GM12878 (cell line): ENCODE measurements around the gene AMBN. TPM values are rescaled to one million over a fixed set of nuclear protein-coding genes. Genes with fewer than 3 reads are reported as not detected.

Experiments
- ATAC-seq: fragments of 200-7000 bp; cut with Tn5 transposase; 3 replicates; pipeline ENCODE4 v1.9.1; 2020; ENCODE audit warnings: mild to moderate bottlenecking, moderate library complexity
- BruUV-seq: library from RNA; stranded (reverse); fragments of 400-500 nt; replicated peaks from 2 replicates; lab custom pipeline; 2021; lab: Mats Ljungman, UMichigan
- CTCF ChIA-PET: fragments of 300-600 bp; sonication (Branson Sonifier 250); formaldehyde crosslinking; extraction: SDS; loops from one replicate; lab custom pipeline; 2021; ENCODE audit warnings: inconsistent platforms; lab: Yijun Ruan, JAX
- POLR2A ChIA-PET: fragments of 350-600 bp; formaldehyde crosslinking; extraction: SDS; loops from one replicate; lab custom pipeline; 2021; ENCODE audit warnings: inconsistent platforms; lab: Charles Lee
- RAD21 ChIA-PET: fragments of 300-600 bp; sonication (Branson Sonifier 250); formaldehyde crosslinking; loops from one replicate; lab custom pipeline; 2023; ENCODE audit warnings: antibody characterized with exemption; ENCODE audit not compliant: unreplicated experiment; lab: Charles Lee
- SMC1A ChIA-PET: fragments of 300-600 bp; sonication (Branson Sonifier 250); formaldehyde crosslinking; loops from one replicate; lab custom pipeline; 2023; ENCODE audit not compliant: unreplicated experiment, uncharacterized antibody; lab: Charles Lee
- DNase-seq: peaks from one replicate; pipeline ENCODE4 v3.0.0-alpha.2; 2011; ENCODE audit warnings: low read depth, low spot score
- FAIRE-seq: peaks from 3 replicates; lab custom pipeline; 2011; peaks lifted over from hg19 to GRCh38; lab: Jason Lieb, UNC
- H2AFZ ChIP-seq: 2 replicates; pipeline ENCODE4 v1.6.0; 2011; ENCODE audit warnings: low read depth, low read length, control low read depth; ENCODE audit not compliant: control insufficient read depth
- H3K27ac ChIP-seq: 2 replicates; pipeline ENCODE4 v1.5.1; 2011; ENCODE audit warnings: control low read depth; ENCODE audit not compliant: control insufficient read depth, insufficient read depth
- H3K27me3 ChIP-seq, 2 experiments: replicated peaks in 1 of 2; 2 replicates each; pipeline versions ENCODE4 v1.6.0 to v1.6.1; 2011; ENCODE audit warnings: low read length in 1 of 2; ENCODE audit not compliant: control insufficient read depth in 2 of 2, insufficient read depth in 2 of 2
- H3K36me3 ChIP-seq, 2 experiments: 2 replicates each; pipeline ENCODE4 v1.5.1; 2011; ENCODE audit warnings: low read length in 1 of 2; ENCODE audit not compliant: control insufficient read depth in 2 of 2, insufficient read depth in 2 of 2
- H3K4me1 ChIP-seq: 2 replicates; pipeline ENCODE4 v1.6.1; 2011; ENCODE audit warnings: mild to moderate bottlenecking, low read length, moderate library complexity, mixed read lengths; ENCODE audit not compliant: control insufficient read depth, insufficient read depth
- H3K4me2 ChIP-seq: 2 replicates; pipeline ENCODE4 v1.6.0; 2011; ENCODE audit warnings: control low read depth; ENCODE audit not compliant: control insufficient read depth, insufficient read depth
- H3K4me3 ChIP-seq: fragments of 200-600 bp; sonication (generic); 2 replicates; pipeline ENCODE4 v1.5.1; 2016
- H3K79me2 ChIP-seq: 2 replicates; pipeline ENCODE4 v1.6.0; 2011; ENCODE audit warnings: low read length; ENCODE audit not compliant: control insufficient read depth, insufficient read depth
- H3K9ac ChIP-seq: 2 replicates; pipeline ENCODE4 v1.8.0; 2011; ENCODE audit warnings: low read length, control low read depth, mixed read lengths; ENCODE audit not compliant: control insufficient read depth, insufficient read depth
- H3K9me3 ChIP-seq: replicated peaks from 3 replicates; pipeline ENCODE4 v1.5.1; 2011; ENCODE audit warnings: mild to moderate bottlenecking, low read length; ENCODE audit not compliant: control insufficient read depth, insufficient read depth
- H4K20me1 ChIP-seq: 2 replicates; pipeline ENCODE4 v1.6.0; 2011; ENCODE audit not compliant: control insufficient read depth, insufficient read depth
- FOXM1 ChIP-seq: IDR thresholded peaks from 2 replicates; pipeline ENCODE4 v1.6.1; 2012; ENCODE audit warnings: low read depth, mild to moderate bottlenecking, inconsistent platforms, low read length, moderate library complexity
- IRF4 ChIP-seq: IDR thresholded peaks from 2 replicates; pipeline ENCODE4 v1.6.1; 2011; ENCODE audit warnings: low read depth, low read length
- MTA2 ChIP-seq: fragments of 450-650 bp; IDR thresholded peaks from 2 replicates; pipeline ENCODE4 v1.6.1; 2016; ENCODE audit warnings: low read depth, mild to moderate bottlenecking, moderate library complexity
- SPI1 ChIP-seq: IDR thresholded peaks from 2 replicates; pipeline ENCODE4 v1.6.1; 2011; ENCODE audit warnings: low read depth, mild to moderate bottlenecking, low read length, moderate library complexity, borderline replicate concordance; ENCODE audit not compliant: insufficient read depth
- TAF1 ChIP-seq: IDR thresholded peaks from 2 replicates; pipeline ENCODE4 v1.6.1; 2011; ENCODE audit warnings: mild to moderate bottlenecking, low read depth, low read length, borderline replicate concordance
- ZNF24 ChIP-seq: fragments of 450-650 bp; IDR thresholded peaks from 2 replicates; pipeline ENCODE4 v1.6.1; 2017; ENCODE audit warnings: antibody characterized with exemption, mild to moderate bottlenecking
- ZNF687 ChIP-seq: fragments of 450-650 bp; IDR thresholded peaks from 2 replicates; pipeline ENCODE4 v1.6.1; 2017; ENCODE audit warnings: mild to moderate bottlenecking, moderate library complexity
- in situ Hi-C: fragments of 300-500 bp; cut with MboI; formaldehyde crosslinking; loops from 9 replicates; pipeline ENCODE4 v1.14.3; 2018; ENCODE audit warnings: mixed read lengths
- intact Hi-C: fragments of 100-400 bp; cut with micrococcal nuclease; formaldehyde crosslinking; loops from one replicate; pipeline ENCODE4 v1.14.2; 2022; ENCODE audit not compliant: unreplicated experiment
- polyA plus RNA-seq, 11 experiments: library from polyadenylated mRNA; depleted of rRNA in 4 of 11; unstranded in 6 of 11; stranded (reverse) in 5 of 11; fragments of >200 nt; fragmentation: Nextera tagmentation in 4 of 11; fragmentation: Illumina TruSeq in 1 of 11; extraction: Ambion mirVana in 4 of 11; extraction: Trizol in 1 of 11; gene quantifications; 1 replicate in 1 of 11; 2 replicates in 10 of 11; pipeline versions ENCODE4 v1.2.1 to v1.2.3, GENCODE V29; 2011 to 2016; ENCODE audit warnings: inconsistent platforms in 2 of 11, missing spikeins in 2 of 11, low read depth in 1 of 11
- total RNA-seq, 4 experiments: library from RNA; depleted of rRNA in 3 of 4; stranded (reverse); fragments of >200 nt in 3 of 4; fragmentation: Illumina TruSeq in 1 of 4; extraction: Trizol in 1 of 4; gene quantifications; 2 replicates each; pipeline versions ENCODE4 v1.2.1 to v1.2.3, GENCODE V29; 2013 to 2021
- TF ChIP-seq, protein P1 (sequence below): fragments of 450-650 bp; IDR thresholded peaks from 2 replicates; pipeline ENCODE4 v1.6.1; 2017; ENCODE audit warnings: antibody characterized with exemption, mild to moderate bottlenecking, moderate library complexity

The AMBN gene
- total and polyA plus RNA-seq, 10 of the 15 experiments (the other 5 are each of a cell fraction or from before 2014, with no cell fraction given) = 0.18 TPM; not detected in 9

GRCh38 chr4:70589785-70590184, 2.3 kb upstream of the AMBN start:
- peaks cover 2% of the 10 kb centered on the region; the same call in 1 of the 2 replicates for H3K4me1 ChIP-seq
- no peak overlapping the region for H3K4me2 ChIP-seq
- CTCF ChIA-PET = interaction anchor here (0.7 to 1.9 kb wide), 4 partner anchors 11 to 30 kb away, joined by 3 to 6 read pairs (median 5); no protein-coding TSS in a partner anchor
- POLR2A ChIA-PET = no interaction called here
- no peaks in the 10 kb centered on the region for H3K79me2 ChIP-seq
- H3K9me3 ChIP-seq = no peaks in the 10 kb centered on the region
- intact Hi-C loops (no loop called here), in situ Hi-C loops (no loop called here)
- ATAC-seq (peak; percentile 95), DNase-seq (no peak), FAIRE-seq (peak; percentile 66)
- RAD21 ChIA-PET = no interaction called here
- no peak overlapping the region for H2AFZ ChIP-seq
- H4K20me1 ChIP-seq = no peaks in the 10 kb centered on the region
- BruUV-seq = no TSS peak
- SMC1A ChIA-PET = interaction anchor here (1.2 to 1.3 kb wide), 2 partner anchors 9 to 57 kb away, joined by 3 read pairs; no protein-coding TSS in a partner anchor
- H3K27me3 ChIP-seq = no peaks in the 10 kb centered on the region; a peak in 1 of 4 replicates
- no peaks in the 10 kb centered on the region for H3K36me3 ChIP-seq
- H3K27ac ChIP-seq = no peak overlapping the region
- H3K9ac ChIP-seq = no peak overlapping the region
- H3K4me3 ChIP-seq = no peak overlapping the region
- TF ChIP-seq ZNF687 (no peak), ZNF24 (peak; percentile 66; the same call in 1 of the 2 replicates), TAF1 (no peak), MTA2 (peak; percentile 24; the same call in 1 of the 2 replicates), SPI1 (peak; percentile 94), FOXM1 (no peak), IRF4 (0 out of 2 replicates have a peak, but pooled peaks have one; percentile 15)
- TF ChIP-seq, protein P1, sequence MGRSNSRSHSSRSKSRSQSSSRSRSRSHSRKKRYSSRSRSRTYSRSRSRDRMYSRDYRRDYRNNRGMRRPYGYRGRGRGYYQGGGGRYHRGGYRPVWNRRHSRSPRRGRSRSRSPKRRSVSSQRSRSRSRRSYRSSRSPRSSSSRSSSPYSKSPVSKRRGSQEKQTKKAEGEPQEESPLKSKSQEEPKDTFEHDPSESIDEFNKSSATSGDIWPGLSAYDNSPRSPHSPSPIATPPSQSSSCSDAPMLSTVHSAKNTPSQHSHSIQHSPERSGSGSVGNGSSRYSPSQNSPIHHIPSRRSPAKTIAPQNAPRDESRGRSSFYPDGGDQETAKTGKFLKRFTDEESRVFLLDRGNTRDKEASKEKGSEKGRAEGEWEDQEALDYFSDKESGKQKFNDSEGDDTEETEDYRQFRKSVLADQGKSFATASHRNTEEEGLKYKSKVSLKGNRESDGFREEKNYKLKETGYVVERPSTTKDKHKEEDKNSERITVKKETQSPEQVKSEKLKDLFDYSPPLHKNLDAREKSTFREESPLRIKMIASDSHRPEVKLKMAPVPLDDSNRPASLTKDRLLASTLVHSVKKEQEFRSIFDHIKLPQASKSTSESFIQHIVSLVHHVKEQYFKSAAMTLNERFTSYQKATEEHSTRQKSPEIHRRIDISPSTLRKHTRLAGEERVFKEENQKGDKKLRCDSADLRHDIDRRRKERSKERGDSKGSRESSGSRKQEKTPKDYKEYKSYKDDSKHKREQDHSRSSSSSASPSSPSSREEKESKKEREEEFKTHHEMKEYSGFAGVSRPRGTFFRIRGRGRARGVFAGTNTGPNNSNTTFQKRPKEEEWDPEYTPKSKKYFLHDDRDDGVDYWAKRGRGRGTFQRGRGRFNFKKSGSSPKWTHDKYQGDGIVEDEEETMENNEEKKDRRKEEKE = no peak
